HUES6 (cell line): ENCODE results near the gene MIEN1.
A peak's percentile ranks its signal among the peaks of the same experiment; 100 is the strongest.
"Not testable (repeated sequence)": the region's sequence is repeated elsewhere in the genome, so short reads cannot be mapped to it uniquely, and the experiment has no call there.

Experiments
- H3K27ac ChIP-seq: 2 replicates; pipeline ENCODE4 v1.7.0; 2013; ENCODE audit warnings: low read depth, mild to moderate bottlenecking, low read length, inconsistent platforms
- H3K27me3 ChIP-seq: 2 replicates; pipeline ENCODE4 v1.6.1; 2013; ENCODE audit warnings: low read length; ENCODE audit not compliant: control insufficient read depth, insufficient read depth
- H3K36me3 ChIP-seq: 2 replicates; pipeline ENCODE4 v1.6.1; 2013; ENCODE audit warnings: low read length; ENCODE audit not compliant: control insufficient read depth, insufficient read depth
- H3K4me1 ChIP-seq: 2 replicates; pipeline ENCODE4 v1.6.1; 2013; ENCODE audit warnings: low read length; ENCODE audit not compliant: control insufficient read depth, insufficient read depth
- H3K4me3 ChIP-seq: 2 replicates; pipeline ENCODE4 v1.5.1; 2013; ENCODE audit warnings: low read depth, low read length
- H3K9ac ChIP-seq: one replicate; pipeline ENCODE4 v1.6.1; 2013; ENCODE audit warnings: mild to moderate bottlenecking, low read length
- H3K9me3 ChIP-seq: 2 replicates; pipeline ENCODE4 v1.6.1; 2013; ENCODE audit warnings: low read depth, low read length; ENCODE audit not compliant: control insufficient read depth, insufficient read depth

MIEN1 gene

GRCh38 chr17:39737760-39738567 lies 7.6 kb upstream of the MIEN1 start, which contains the start of gene GRB7:
Gene GRB7, plus strand, starts transcription at chr17:39737938. Its CDS starts 4,364 bp downstream, at chr17:39742302.
- Histone ChIP-seq H3K4me3 (peak within 1 kb of the TSS; percentile 89), H3K27ac (peak within 1 kb of the TSS; percentile 72), H3K4me1 (peaks cover 33% of the 10 kb centered on the region), H3K27me3 (peaks cover 12% of the 10 kb centered on the region; the same call in 1 of the 2 replicates), H3K9ac (peak within 1 kb of the TSS; percentile 78), H3K9me3 (no peaks in the 10 kb centered on the region), H3K36me3 (peaks cover 5% of the 10 kb centered on the region)

GRCh38 chr17:39737206-39737759 lies 7.0 kb upstream of the MIEN1 start:
- H3K27ac ChIP-seq = no peak overlapping the region
- H3K9me3 ChIP-seq = no peaks in the 10 kb centered on the region
- H3K4me1 ChIP-seq = peaks cover 33% of the 10 kb centered on the region
- peak overlapping the region; percentile 89 for H3K4me3 ChIP-seq
- H3K9ac ChIP-seq = peak overlapping the region; percentile 78
- H3K36me3 ChIP-seq = no peaks in the 10 kb centered on the region
- peaks cover 12% of the 10 kb centered on the region; the same call in 1 of the 2 replicates for H3K27me3 ChIP-seq

GRCh38 chr17:39736319-39737165 lies 6.2 kb upstream of the MIEN1 start:
- Histone ChIP-seq H3K36me3 (no peaks in the 10 kb centered on the region), H3K4me1 (peaks cover 31% of the 10 kb centered on the region), H3K4me3 (no peak overlapping the region), H3K9me3 (no peaks in the 10 kb centered on the region), H3K27ac (no peak overlapping the region), H3K27me3 (peaks cover 12% of the 10 kb centered on the region; the same call in 1 of the 2 replicates), H3K9ac (no peak overlapping the region)

GRCh38 chr17:39735882-39736281 lies 5.5 kb upstream of the MIEN1 start:
- no peaks in the 10 kb centered on the region for H3K36me3 ChIP-seq
- peaks cover 25% of the 10 kb centered on the region for H3K4me1 ChIP-seq
- H3K27ac ChIP-seq = no peak overlapping the region
- H3K9me3 ChIP-seq = no peaks in the 10 kb centered on the region
- no peak overlapping the region for H3K9ac ChIP-seq
- peaks cover 12% of the 10 kb centered on the region; the same call in 1 of the 2 replicates for H3K27me3 ChIP-seq
- no peak overlapping the region for H3K4me3 ChIP-seq

GRCh38 chr17:39732586-39732985 lies 2.3 kb upstream of the MIEN1 start:
- Histone ChIP-seq H3K27me3 (peaks cover 3% of the 10 kb centered on the region; the same call in 1 of the 2 replicates), H3K9me3 (no peaks in the 10 kb centered on the region), H3K4me1 (peaks cover 20% of the 10 kb centered on the region), H3K4me3 (no peak overlapping the region), H3K36me3 (peaks cover 18% of the 10 kb centered on the region), H3K9ac (no peak overlapping the region), H3K27ac (no peak overlapping the region)

- Histone ChIP-seq H3K27me3 (no peaks in the 10 kb centered on the region), H3K4me3 (peak overlapping the region; percentile 96), H3K4me1 (peaks cover 7% of the 10 kb centered on the region), H3K27ac (0 out of 2 replicates have a peak overlapping the region, but pooled peaks have one; percentile 79), H3K9ac (peak overlapping the region; percentile 65), H3K36me3 (peaks cover 50% of the 10 kb centered on the region), H3K9me3 (no peaks in the 10 kb centered on the region)
Observed at GRCh38 chr17:39729280-39729851, 966 bp downstream of the MIEN1 start.

GRCh38 chr17:39727556-39727955 lies 2.8 kb downstream of the MIEN1 start:
- Histone ChIP-seq H3K27me3 (no peaks in the 10 kb centered on the region), H3K27ac (no peak overlapping the region), H3K9me3 (no peaks in the 10 kb centered on the region), H3K4me1 (peaks cover 16% of the 10 kb centered on the region), H3K36me3 (peaks cover 59% of the 10 kb centered on the region), H3K9ac (no peak overlapping the region), H3K4me3 (no peak overlapping the region)

GRCh38 chr17:39726617-39727016 lies 3.7 kb downstream of the MIEN1 start:
- H3K4me1 ChIP-seq = peaks cover 16% of the 10 kb centered on the region
- no peak overlapping the region for H3K27ac ChIP-seq
- no peaks in the 10 kb centered on the region for H3K9me3 ChIP-seq
- H3K9ac ChIP-seq = no peak overlapping the region
- H3K36me3 ChIP-seq = peaks cover 68% of the 10 kb centered on the region
- H3K27me3 ChIP-seq = no peaks in the 10 kb centered on the region
- H3K4me3 ChIP-seq = no peak overlapping the region

GRCh38 chr17:39725923-39726322 lies 4.4 kb downstream of the MIEN1 start:
- not testable (repeated sequence) for H3K27me3 ChIP-seq, H3K9ac ChIP-seq, H3K4me3 ChIP-seq, H3K27ac ChIP-seq, H3K9me3 ChIP-seq
- peaks cover 16% of the 10 kb centered on the region for H3K4me1 ChIP-seq
- H3K36me3 ChIP-seq = peaks cover 72% of the 10 kb centered on the region

- Histone ChIP-seq H3K36me3 (peaks cover 82% of the 10 kb centered on the region), H3K27ac (no peak overlapping the region), H3K9ac (no peak overlapping the region), H3K27me3 (no peaks in the 10 kb centered on the region), H3K4me3 (no peak overlapping the region), H3K9me3 (no peaks in the 10 kb centered on the region), H3K4me1 (peaks cover 13% of the 10 kb centered on the region)
Observed at GRCh38 chr17:39724731-39725130, 5.6 kb downstream of the MIEN1 start.
